Mammary epithelial cell (primary cell): ENCODE results near the gene LIN28B.

Experiments
- CTCF ChIP-seq, 2 donors: IDR thresholded peaks in 1 of 2; conservative IDR thresholded peaks in 1 of 2; 2 replicates each; pipeline ENCODE4 v1.5.1; 2011 to 2012; ENCODE audit warnings: inconsistent platforms in 2 of 2, low read length in 2 of 2, mild to moderate bottlenecking in 2 of 2, control low read depth in 1 of 2, low read depth in 1 of 2; ENCODE audit not compliant: insufficient read depth in 1 of 2; ENCODE audit errors: extremely low read depth in 1 of 2
- EZH2 ChIP-seq: IDR thresholded peaks from 2 replicates; pipeline ENCODE4 v1.6.1; 2012; ENCODE audit warnings: low read length, inconsistent platforms, borderline replicate concordance

GRCh38 chr6:104908888-104909525 lies 47.9 kb upstream of the LIN28B start:
- no peak for TF ChIP-seq CTCF (conservative IDR thresholded peaks at IDR 0.05 in 1 of 2, IDR thresholded peaks at IDR 0.05 in 1 of 2; ENCODE audit: extremely low read depth in 1 of 2, insufficient read depth in 1 of 2, low read depth in 1 of 2, low read length in 2 of 2)
- no peak for TF ChIP-seq EZH2
